ENCODE measurements around the gene FABP3.

GRCh38 chr1:31396633-31397351, 23.9 kb upstream of the FABP3 start:
- TF ChIP-seq CTCF (IDR thresholded peaks at IDR 0.05; ENCODE audit: low read depth, low read length) (peak; percentile 63), EZH2phosphoT487 (IDR thresholded peaks at IDR 0.05; ENCODE audit: low read depth) (no peak)
